Gastrocnemius medialis (tissue), 4 donors: ENCODE measurements around the gene MYLK. TPM values are rescaled to one million over a fixed set of nuclear protein-coding genes. Genes with fewer than 3 reads are reported as not detected.

ENCODE experiments used
- ATAC-seq, 2 donors: fragments of 150-250 bp; one replicate each; pipeline ENCODE4 v1.9.1; 2016
- DNase-seq, 2 donors: peaks; one replicate each; pipeline ENCODE4 v3.0.0-alpha.2; 2019
- H3K27ac ChIP-seq, 4 donors: fragments of 200-600 bp; sonication (generic); 1 replicate in 1 of 4; 2 replicates in 3 of 4; pipeline ENCODE4 v1.5.1; 2016 to 2018; ENCODE audit warnings: mild to moderate bottlenecking in 2 of 4, moderate library complexity in 1 of 4
- H3K27me3 ChIP-seq, 3 donors: fragments of 200-600 bp; sonication (generic) in 2 of 3; 1 replicate in 1 of 3; 2 replicates in 2 of 3; pipeline versions ENCODE4 v1.5.1 to v1.6.0; 2016 to 2019; ENCODE audit warnings: mild to moderate bottlenecking in 1 of 3, moderate library complexity in 1 of 3
- H3K36me3 ChIP-seq, 2 donors: fragments of 200-600 bp; sonication (generic) in 1 of 2; one replicate each; pipeline ENCODE4 v1.5.1; 2017 to 2018
- H3K4me1 ChIP-seq, 2 donors: fragments of 200-600 bp; sonication (generic) in 1 of 2; one replicate each; pipeline ENCODE4 v1.5.1; 2016 to 2017; ENCODE audit warnings: mild to moderate bottlenecking in 2 of 2
- H3K4me3 ChIP-seq, 4 donors: fragments of 200-600 bp; sonication (generic) in 3 of 4; 1 replicate in 1 of 4; 2 replicates in 3 of 4; pipeline ENCODE4 v1.5.1; 2016 to 2019; ENCODE audit warnings: mild to moderate bottlenecking in 2 of 4
- H3K9me3 ChIP-seq, 3 donors: fragments of 200-600 bp; sonication (generic) in 2 of 3; 1 replicate in 1 of 3; 2 replicates in 2 of 3; pipeline ENCODE4 v1.5.1; 2016 to 2019
- CTCF ChIP-seq, 5 experiments: fragments of 450-650 bp in 3 of 5; fragments of 200-600 bp in 2 of 5; sonication (generic) in 2 of 5; IDR thresholded peaks in 4 of 5; conservative IDR thresholded peaks in 1 of 5; 1 replicate in 4 of 5; 2 replicates in 1 of 5; pipeline ENCODE4 v1.5.1; 2016 to 2019; ENCODE audit warnings: antibody characterized with exemption in 5 of 5, mild to moderate bottlenecking in 3 of 5, moderate library complexity in 3 of 5
- POLR2A ChIP-seq, 2 donors: fragments of 450-650 bp; IDR thresholded peaks; one replicate each; pipeline ENCODE4 v1.6.1; 2017; ENCODE audit warnings: antibody characterized with exemption in 2 of 2, mild to moderate bottlenecking in 2 of 2, moderate library complexity in 2 of 2
- in situ Hi-C, 4 donors: fragments of 200-750 bp; cut with MboI; loops; one replicate each; pipeline versions ENCODE4 v1.15.0 to v1.8.0; 2017; ENCODE audit warnings: low sequenced_read_pairs in 4 of 4
- intact Hi-C: fragments of 100-400 bp; cut with DNase I; formaldehyde crosslinking; loops from one replicate; pipeline ENCODE4 v1.15.1; 2023; ENCODE audit warnings: low total_unique reads
- total RNA-seq, 4 donors: library from RNA; depleted of rRNA; stranded (reverse); fragments of >200 nt; gene quantifications; one replicate each; pipeline versions ENCODE4 v1.1.0 to v1.2.3, GENCODE V29; 2016

Gene MYLK
- total RNA-seq, 4 donors from 2014 or later: 5.6 to 19.6 (median 8.8) TPM

- H3K36me3 ChIP-seq: no peaks in the 10 kb centered on the region
- no peak for TF ChIP-seq POLR2A (IDR thresholded peaks at IDR 0.05)
- no peak for TF ChIP-seq CTCF (IDR thresholded peaks at IDR 0.05 in 4 of 5, conservative IDR thresholded peaks at IDR 0.05 in 1 of 5)
- DNase-seq (no peak), ATAC-seq (no peak)
- intact Hi-C loops: no loop called here
- in situ Hi-C loops: no loop called here
- H3K27ac ChIP-seq: no peak overlapping the region
- no peaks in the 10 kb centered on the region for H3K4me1 ChIP-seq
- H3K4me3 ChIP-seq: no peak overlapping the region
- no peaks in the 10 kb centered on the region for H3K27me3 ChIP-seq
- no peaks in the 10 kb centered on the region for H3K9me3 ChIP-seq
Measured at GRCh38 chr3:123795471-123796251, 88.5 kb downstream of the MYLK start.

GRCh38 chr3:123793425-123793824 lies 90.7 kb downstream of the MYLK start:
- TF ChIP-seq CTCF (IDR thresholded peaks at IDR 0.05 in 4 of 5, conservative IDR thresholded peaks at IDR 0.05 in 1 of 5): no peak
- TF ChIP-seq POLR2A (IDR thresholded peaks at IDR 0.05): no peak
- DNase-seq (no peak), ATAC-seq (no peak)
- intact Hi-C loops (no loop called here), in situ Hi-C loops (no loop called here)
- H3K36me3 ChIP-seq: no peaks in the 10 kb centered on the region
- no peaks in the 10 kb centered on the region for H3K27me3 ChIP-seq
- no peaks in the 10 kb centered on the region for H3K4me1 ChIP-seq
- H3K4me3 ChIP-seq: no peak overlapping the region
- no peak overlapping the region for H3K27ac ChIP-seq
- no peaks in the 10 kb centered on the region for H3K9me3 ChIP-seq

GRCh38 chr3:123792473-123793201 lies 91.5 kb downstream of the MYLK start:
- no peak for TF ChIP-seq POLR2A (IDR thresholded peaks at IDR 0.05)
- TF ChIP-seq CTCF (IDR thresholded peaks at IDR 0.05 in 4 of 5, conservative IDR thresholded peaks at IDR 0.05 in 1 of 5): no peak
- intact Hi-C loops: no loop called here
- Histone ChIP-seq H3K4me1 (no peaks in the 10 kb centered on the region), H3K27ac (no peak overlapping the region), H3K27me3 (no peaks in the 10 kb centered on the region), H3K36me3 (no peaks in the 10 kb centered on the region), H3K4me3 (no peak overlapping the region), H3K9me3 (no peaks in the 10 kb centered on the region)
- ATAC-seq (no peak), DNase-seq (no peak)
- in situ Hi-C loops: no loop called here

- no peaks in the 10 kb centered on the region for H3K27me3 ChIP-seq
- ATAC-seq (peak in 1 of 2 donors; percentile 41), DNase-seq (no peak)
- no peaks in the 10 kb centered on the region for H3K36me3 ChIP-seq
- H3K4me1 ChIP-seq: no peaks in the 10 kb centered on the region
- intact Hi-C loops: no loop called here
- TF ChIP-seq CTCF (IDR thresholded peaks at IDR 0.05 in 4 of 5, conservative IDR thresholded peaks at IDR 0.05 in 1 of 5) (no peak), POLR2A (IDR thresholded peaks at IDR 0.05) (no peak)
- no peak overlapping the region for H3K4me3 ChIP-seq
- no peak overlapping the region for H3K27ac ChIP-seq
- in situ Hi-C loops: no loop called here
- no peaks in the 10 kb centered on the region for H3K9me3 ChIP-seq
Measured at GRCh38 chr3:123791898-123792297, 92.2 kb downstream of the MYLK start.
